CD4-positive, alpha-beta T cell treated with Interleukin-4 for 4 hours (primary cell): ENCODE data around the gene ATP8B4.
"Not testable (repeated sequence)": the region's sequence is repeated elsewhere in the genome, so short reads cannot be mapped to it uniquely, and the experiment has no call there.

Experiments
- DNase-seq: peaks from one replicate; pipeline ENCODE4 v3.0.0-alpha.2; 2020

The ATP8B4 gene

DNA sequence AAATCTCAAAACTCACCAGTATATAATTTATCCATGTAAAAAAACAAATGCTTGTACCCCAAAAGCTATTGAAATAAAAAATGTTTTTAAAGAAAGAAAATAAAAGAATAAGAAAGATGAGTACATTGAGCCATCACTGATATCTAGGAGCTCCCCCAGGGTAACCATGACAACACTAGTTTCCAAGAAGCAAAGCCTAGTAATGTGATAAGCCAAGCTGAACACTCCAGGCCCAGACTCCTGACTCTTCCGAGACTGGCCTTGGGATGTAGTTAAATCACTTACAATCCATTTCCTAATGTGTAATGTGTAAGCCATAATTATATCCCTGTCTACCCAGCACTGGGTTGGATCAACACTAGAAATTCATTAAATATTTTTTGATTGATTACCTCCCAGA, 21.1 kb upstream of the ATP8B4 start:
- DNase-seq, result no peak

DNA sequence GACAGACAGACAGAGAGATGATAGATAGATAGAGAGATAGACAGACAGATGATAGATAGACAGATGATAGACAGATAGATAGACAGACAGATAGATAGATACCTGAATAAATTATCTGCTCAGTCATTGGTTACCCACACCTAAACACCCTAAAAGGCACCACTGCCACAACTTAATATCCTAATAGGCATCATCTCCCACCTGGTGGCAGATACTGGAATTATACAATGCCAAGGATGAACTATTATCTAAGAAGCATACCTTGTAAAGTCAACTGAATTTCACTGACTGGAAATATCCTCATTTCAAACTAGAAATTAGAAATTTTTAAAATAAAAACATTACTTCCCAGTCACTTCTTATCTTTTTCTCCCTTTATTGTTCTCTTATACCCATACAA, 19.4 kb upstream of the ATP8B4 start:
- no peak for DNase-seq

DNA sequence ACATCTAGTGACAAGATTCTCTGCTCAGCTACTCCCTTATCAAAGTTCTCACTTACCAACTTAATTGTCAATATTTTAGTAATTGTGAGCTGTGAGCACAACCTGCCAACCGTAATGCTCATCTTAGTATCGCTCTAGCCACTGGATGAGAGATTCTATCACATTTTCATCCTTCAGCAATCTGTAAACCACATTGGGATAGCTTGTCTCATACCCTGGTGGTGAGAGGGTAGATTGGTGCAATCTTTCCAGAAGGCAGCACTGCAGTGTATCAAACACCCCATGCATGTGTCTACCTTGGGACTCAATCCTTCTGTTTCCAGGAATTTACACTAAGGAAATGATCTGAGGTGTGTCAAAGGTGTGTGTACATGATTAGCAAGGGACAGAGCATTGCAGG, 18.9 kb upstream of the ATP8B4 start:
- DNase-seq, result no peak

DNA sequence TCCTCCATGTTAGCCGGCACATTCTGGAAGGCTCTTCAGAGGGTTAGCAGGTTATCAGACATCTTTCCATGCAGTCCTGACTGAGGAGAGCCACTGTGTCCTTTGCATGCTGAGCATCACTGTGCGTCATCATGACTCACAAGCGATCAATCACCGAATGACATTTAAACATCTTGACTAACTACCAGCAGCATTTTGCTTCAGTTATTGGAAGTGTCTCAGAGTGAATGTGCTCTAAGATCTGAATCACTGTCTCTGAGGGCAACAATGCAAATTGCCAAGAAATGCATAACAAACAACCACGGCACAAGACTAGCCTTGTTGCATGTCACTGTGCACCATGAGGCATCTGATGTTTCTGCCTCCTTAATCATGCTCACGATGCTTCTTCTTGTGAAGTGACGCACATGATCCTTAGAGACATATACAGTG, 18.3 kb upstream of the ATP8B4 start:
- no peak for DNase-seq

DNA sequence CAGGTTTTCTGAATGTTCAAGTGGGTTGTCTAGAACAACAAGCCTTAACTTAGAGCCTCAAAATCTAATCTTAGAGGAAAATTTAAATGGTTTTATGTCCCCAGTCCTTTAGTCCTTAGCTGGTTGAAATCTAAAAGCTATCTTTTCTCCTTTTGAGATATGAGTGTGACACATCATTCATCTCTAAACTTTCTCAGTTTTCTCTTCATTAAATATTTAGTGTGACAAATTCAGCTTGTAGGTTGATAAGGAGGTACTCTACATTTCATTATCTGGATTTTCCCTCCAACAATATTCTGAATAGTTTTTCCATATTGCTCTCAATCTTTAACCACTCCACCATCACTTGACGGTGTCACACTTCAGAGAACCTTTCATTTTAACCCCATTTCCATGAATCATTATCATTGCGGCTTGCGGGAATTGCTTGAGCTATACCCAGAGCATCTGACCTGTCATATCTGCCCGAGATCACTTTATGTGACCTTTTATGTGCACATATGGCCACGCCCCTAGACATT, 16.1 kb upstream of the ATP8B4 start:
- DNase-seq, result no peak

DNA sequence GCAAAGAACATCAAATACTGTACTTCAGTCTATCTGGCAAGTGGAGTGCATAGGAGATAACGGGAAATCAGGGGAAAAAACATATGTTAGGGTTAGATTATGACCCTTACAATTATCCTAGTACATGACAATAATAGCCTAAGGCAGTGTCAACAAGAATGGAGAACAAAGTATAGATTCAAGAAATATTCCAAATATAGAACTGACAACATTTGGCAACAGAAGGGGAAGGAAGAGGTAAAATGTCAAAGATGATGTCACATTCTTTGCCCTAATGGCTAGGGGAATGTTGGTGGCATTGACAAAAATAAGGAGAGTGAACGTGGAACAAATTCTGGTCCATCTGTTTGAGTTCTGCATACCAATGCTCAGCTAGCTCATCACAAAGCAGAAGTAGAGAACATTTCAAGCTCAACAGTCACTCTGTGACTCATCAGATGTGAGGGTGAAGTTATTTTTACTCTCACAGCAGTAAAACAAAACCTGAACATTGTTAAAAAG, 15.5 kb upstream of the ATP8B4 start:
- DNase-seq, result no peak

DNA sequence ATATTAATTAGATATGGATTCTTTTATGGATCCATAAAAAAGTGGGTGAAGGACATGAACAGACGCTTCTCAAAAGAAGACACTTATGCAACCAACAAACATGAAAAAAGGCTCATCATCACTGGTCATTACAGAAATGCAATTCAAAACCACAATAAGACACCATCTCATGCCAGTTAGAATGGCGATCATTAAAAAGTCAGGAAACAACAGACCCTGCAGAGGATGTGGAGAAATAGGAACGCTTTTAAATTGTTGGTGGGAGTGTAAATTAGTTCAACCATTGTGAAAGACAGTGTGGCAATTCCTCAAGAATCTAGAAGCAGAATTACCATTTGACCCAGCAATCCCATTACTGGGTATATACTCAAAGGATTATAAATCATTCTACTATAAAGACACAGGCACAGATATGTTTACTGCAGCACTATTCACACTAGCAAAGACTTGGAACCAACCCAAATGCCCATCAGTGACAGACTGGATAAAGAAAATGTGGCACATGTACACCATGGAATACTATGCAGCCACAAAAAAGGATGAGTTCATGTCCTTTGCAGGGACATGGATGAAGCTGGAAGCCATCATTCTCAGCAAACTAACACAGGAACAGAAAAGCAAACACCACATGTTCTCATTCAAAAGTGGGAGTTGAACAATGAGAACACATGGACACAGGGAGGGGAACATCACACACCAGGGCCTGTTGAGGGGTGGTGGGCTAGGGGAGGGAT, 13.4 kb upstream of the ATP8B4 start:
- not testable (repeated sequence) for DNase-seq

DNA sequence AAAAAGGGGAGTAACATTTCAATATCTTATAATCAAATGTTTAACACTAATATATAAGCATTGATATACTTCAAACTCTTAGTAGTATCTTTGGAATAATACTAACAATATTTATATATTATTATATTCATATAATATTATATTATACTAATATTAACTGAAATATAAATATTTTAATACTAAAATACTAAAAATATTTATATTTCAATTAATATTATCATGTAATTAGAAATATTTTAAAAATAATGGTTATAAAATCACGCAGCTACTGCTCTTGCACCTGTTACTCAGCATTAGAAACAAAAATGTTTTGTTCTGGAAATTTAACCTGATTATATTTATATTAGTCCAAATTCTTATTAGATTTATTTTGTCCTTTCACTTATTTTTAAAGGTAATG, 12.6 kb upstream of the ATP8B4 start:
- no peak for DNase-seq

DNA sequence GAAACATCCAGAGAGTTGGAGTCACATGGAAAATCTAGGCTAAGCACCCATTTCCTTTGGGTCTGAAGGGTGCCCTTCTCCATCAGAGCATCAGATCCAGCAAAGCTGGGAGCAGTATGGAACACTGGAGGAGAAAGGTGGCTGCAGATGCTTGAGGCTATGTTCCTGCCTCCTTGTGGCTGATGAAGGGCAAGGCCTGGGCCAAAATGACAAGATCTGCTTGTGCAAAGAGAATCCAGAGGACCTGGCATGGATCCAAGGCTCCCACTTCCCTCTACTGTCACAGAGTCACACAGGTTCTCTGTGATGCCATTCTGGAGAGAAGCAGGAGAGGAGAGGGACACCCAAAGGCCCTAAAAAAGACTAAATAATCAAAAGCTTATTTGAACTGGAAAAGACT, 9.2 kb upstream of the ATP8B4 start:
- no peak for DNase-seq

DNA sequence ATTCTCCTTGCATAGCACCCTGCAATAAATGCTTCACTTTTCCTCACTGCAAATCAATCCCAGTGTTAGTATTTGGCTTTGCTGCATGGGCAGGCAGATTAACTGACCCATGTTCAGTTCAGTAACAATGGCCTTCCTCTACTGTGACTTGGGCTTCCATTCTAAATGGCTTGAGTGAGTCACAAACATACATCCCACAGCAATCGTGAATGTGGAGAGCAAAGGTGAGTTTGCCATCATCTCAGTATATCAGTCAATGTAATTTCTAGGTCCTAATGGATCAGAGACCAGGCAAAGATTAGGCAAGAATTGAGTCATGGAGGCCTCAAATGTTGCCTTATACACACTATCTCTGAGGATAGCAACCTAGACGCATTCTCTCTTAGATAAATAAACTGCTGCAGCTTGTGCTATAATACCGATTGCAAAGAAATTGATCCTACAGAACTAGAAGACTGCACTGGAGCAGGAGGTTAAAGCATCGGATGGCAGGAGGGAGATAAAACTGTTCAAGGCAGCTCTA, 8.3 kb upstream of the ATP8B4 start:
- DNase-seq, result no peak

DNA sequence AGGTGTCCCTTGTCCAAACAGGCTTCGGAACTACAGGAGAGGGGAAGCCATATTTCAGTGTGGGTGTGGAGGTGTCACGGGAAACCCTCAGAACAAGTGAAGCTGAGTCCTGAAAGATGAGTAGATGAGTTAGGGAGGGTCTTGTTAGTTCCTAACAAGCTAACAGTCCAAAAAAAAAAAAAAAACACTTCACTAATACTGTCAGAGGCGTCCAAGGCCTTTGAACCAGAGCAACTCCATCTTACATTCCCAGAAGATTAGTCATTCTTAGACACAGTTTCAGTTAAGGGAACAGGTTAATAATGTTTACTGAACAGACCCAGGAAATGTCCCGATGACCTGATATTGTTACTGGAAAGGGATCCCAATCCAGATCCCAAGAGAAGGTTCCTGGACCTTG, 7.0 kb upstream of the ATP8B4 start:
- DNase-seq, result no peak

DNA sequence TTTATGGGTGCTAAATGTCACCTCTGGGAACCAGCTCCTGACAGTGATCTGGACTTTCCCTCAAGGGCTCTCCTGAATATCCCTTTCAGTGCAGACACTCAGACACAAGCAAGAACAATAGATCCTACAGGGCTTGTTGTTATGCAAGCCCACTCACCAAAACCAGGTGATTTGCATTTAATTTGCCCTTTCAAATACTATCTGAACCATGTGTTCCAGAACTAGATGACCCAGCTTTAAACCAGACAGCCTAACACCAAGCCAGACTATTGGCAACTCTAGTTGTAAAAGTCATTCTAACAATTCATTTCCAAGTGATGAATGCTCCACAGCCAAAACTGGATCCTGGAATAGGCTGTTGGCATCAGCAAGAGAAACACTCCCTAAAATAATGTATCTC, 5.6 kb upstream of the ATP8B4 start:
- DNase-seq, result no peak

DNA sequence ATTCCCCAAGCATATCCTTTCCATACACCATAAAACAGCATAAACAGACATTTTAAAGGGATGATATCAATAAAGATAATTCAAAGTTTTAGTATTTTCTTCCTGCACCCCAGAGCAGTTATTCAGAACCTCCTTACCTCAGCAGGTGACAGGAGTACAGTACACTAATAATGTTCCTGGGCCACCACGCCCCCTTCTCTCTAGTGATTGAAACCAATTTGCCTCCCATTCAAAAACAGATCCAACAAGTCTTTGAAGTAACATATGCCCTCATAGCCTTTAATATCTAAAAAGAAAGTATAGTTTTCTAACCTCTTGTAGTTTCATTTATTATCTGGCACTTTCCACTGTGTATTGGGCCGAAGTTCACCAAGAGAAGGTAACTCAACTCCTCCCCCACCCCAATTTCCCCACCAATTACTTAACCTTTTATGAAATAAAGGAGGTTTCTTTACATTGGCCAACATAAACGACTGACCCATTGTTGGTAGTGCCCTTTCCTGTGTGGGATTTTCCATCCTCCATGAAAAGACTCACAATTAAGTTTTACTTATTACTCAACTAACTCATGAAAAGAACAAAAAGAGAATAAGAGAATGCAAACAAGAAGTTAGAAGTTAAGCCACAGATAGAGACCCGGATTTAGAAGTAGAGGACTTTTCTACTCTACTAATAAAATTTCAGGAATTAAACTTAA, 5.0 kb upstream of the ATP8B4 start:
- no peak for DNase-seq

DNA sequence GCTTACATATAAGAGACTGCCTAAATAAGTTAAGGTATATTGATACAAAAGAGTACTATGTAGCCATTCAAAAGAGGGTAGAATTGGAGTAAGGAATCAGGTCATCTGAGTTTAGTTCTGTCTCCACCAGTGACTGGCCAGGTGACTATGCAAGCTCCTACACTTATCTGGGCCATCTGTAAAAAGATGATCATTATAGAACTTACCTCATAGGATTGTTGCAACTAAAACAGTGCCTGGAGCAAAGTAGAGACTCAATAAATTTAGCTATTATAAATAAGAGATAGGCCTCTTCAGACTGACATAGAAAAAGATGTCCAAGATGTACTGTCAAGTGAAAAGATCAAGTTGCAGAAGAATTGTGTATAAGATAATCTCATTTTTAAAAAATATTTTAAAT, 1.7 kb upstream of the ATP8B4 start:
- DNase-seq, result no peak

DNA sequence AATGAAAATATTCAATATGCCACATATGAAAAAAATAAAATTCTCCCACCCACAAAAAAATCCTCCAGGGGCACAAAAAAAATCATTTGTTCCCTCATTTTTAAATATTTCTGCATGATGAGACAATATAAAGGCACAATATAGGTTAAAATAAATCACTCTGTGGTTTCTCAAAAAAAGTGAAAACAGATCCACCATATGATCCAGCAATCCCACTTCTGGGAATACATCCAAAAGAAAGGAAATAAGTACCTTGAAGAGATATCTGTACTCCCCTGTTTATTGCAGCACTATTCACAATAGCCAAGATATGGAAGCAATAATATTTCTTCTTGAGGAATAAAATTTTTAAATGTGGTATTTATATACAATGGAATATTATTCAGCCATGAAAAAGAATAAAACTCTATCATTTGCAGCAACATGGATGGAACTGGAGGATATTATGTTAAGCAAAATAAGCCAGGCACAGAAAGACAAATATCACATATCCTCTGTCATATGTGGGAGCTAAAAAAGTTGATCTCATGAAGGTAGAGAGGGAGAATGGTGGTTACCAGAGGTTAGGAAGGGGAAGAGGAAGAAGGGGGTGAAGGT, 1.5 kb downstream of the ATP8B4 start:
- DNase-seq, result no peak

DNA sequence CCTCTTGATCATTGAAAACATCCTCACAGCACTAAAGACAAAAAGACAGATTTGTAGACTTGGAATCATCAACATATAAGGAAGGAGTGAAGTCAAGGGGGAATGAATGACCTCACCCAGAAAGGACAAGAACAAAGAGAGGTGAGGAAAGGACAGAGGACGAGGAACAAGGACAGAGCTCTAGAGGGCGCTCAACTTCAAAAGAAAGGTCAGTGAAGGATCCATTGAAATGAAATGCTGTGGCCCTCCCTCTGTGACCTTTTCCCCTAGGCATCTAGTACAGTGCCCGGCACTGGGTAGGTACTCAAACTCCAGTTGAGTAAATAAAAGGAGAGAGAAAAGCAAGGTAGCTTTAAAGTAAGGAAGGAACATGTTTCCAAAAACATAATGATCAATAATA, 2.6 kb downstream of the ATP8B4 start:
- DNase-seq, result no peak

DNA sequence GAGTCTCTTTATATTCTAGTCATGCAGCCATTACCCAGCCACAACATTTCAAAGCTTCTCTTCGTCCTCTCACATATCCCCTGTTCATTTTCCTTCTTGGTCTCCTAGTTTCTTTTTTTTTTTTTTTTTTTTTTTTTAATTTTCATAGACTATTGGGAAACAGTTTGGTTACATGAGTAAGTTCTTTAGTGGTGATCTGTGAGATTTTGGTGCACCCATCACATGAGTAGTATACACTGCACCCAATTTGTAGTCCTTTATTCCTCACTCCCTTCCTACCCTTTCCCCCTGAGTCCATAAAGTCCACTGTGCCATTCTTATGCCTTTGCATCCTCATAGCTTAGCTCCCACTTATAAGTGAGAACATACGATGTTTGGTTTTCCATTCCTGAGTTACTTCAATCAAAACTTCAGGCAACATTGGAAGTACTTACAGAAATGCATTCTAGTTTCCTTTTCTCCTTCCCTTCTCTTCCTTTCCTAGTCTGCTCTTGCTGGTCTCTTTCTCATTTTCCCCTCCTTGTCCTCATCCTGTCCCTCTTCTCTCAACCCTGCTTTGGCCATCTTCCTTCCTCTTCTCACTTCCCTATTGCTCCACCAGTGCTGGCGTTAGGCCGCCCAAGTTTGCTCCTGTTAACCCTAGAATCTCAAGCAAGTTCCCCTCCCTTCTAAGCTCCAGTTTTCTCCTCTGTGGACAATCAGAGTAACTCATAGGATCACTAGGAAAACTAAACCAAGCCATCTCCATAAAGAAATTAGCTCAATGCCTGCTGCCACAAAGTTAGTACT, 4.8 kb downstream of the ATP8B4 start:
- no peak for DNase-seq

DNA sequence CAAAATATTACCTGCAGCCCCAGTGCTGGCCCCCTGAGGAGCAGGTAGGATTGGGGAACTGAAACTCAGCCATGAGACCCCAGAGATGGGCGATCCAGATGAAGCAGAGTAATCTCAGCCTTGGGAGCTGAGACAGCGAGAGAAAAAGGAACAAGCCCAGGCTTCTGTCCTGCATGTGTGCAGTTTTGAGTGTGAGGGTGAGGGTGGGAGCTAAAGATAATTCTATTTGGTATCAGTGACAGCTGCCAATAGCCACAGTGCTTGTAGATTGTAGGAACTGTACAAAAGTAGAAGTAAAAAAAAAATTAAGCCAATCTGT, 5.9 kb downstream of the ATP8B4 start:
- no peak for DNase-seq

DNA sequence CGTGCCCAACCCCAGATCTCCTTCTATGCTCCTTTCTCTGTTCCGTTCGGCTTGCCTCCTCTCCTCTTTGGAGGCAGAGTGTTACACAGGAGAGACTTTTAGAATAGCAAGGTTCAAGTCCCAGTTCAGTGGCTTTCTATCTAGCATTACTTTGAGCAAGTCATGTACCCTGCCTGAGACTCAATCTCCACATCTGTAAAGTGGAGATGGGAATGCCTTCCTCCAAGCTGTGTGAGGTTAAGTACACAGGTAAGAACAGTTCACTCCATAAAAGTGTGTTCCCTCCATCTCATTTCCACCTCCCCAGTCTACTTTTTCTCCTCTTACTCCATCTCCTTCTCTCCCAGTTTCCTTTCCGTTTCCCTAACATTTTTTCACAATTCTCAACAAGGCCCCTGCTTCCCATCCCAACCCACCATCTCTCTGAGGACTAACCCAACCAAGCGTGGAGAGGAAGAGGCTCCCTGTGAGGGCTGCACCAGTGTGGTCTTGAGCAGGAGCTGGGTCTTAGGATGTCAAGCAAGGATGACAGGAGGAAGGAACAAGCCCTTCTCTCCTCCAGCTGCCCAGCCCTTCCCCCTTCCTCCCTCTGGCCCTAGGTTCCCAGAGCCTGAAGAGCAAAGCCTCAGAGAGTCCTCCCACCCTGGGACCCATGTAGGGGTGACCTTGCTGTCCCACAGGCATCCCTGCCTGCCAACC, 6.4 kb downstream of the ATP8B4 start:
- DNase-seq, result no peak

DNA sequence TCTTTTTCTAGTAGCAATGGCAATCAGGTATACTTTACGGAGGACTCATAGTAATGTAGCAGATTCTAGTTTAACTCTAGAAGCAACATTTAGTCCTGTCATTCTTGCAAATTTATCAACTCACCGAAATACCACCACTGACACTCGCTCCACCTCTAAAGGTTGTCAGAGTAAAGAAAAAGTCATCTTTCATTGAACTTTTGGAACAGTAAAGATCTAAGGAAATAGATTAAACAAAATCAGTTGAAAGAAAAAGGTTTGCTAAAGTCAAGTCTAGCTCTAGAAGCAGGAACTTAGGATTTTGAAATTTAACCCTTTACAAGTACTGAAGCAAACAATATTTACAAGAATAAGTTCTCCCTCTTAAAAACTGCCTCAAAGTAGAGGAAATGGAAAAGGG, 8.7 kb downstream of the ATP8B4 start:
- DNase-seq, result no peak

DNA sequence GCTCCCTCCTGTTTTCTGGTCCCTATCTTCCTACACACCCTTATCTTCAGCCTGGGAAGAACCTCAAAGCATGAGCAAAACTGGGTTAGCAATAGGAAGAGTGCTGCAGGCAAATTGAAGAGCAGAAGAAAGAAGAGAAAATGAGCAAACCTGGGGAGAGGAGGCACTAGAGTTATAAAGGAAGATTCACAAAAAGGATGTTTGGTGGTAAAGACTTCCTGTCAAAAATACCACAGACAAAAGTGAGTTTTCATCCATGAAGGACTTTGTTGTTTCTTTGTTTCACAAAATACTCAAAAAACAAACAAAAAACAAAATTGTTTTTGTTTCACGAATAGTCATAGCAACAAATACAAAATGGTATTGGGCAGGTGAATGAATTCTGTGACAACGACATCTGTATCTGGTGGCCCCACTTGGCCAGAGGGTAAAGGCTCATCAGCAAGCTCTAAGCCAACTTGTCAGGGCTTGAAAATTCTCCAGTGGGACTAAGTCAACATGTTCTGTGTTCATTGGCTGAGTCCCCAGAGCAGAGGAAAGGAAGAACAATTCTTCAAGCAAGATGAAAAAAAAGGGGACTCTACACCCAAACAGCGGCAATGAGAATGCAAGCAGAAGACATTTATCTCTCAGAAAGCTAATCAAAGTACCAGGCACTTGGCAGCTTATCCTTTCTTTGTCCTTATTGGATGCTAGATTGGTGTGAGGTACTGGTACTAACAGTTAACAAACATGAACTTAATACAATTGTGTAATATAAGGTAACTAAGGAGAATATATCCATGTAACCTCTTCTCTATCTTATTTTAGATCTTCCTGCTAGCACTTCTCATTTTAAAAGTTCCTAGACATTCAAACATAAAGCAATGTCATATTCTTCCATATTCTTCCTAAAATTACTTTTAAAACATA, 9.7 kb downstream of the ATP8B4 start:
- DNase-seq, result no peak
